GM12892 (cell line): ENCODE measurements around the gene PTPRK.

ENCODE experiments used
- POLR2A ChIP-seq: IDR thresholded peaks from 2 replicates; pipeline ENCODE4 v1.6.1; 2011; ENCODE audit warnings: low read depth, low read length, control low read depth
- TAF1 ChIP-seq: IDR thresholded peaks from 2 replicates; pipeline ENCODE4 v1.6.1; 2011; ENCODE audit warnings: low read depth, mild to moderate bottlenecking, control low read depth, low read length, borderline replicate concordance

GRCh38 chr6:128018821-128019220 lies 501.6 kb downstream of the PTPRK start:
- TF ChIP-seq TAF1, result no peak
- TF ChIP-seq POLR2A, result no peak
